CD4-positive, alpha-beta T cell treated with Interferon alpha-2 for 1 hour (primary cell): ENCODE results near the gene GFY.
A peak's percentile ranks its signal among the peaks of the same experiment; 100 is the strongest.
"Not testable (repeated sequence)": the region's sequence is repeated elsewhere in the genome, so short reads cannot be mapped to it uniquely, and the experiment has no call there.

Source experiments
- DNase-seq, 2 donors: peaks; one replicate each; pipeline ENCODE4 v3.0.0-alpha.2; 2020 to 2022

GFY gene

DNA sequence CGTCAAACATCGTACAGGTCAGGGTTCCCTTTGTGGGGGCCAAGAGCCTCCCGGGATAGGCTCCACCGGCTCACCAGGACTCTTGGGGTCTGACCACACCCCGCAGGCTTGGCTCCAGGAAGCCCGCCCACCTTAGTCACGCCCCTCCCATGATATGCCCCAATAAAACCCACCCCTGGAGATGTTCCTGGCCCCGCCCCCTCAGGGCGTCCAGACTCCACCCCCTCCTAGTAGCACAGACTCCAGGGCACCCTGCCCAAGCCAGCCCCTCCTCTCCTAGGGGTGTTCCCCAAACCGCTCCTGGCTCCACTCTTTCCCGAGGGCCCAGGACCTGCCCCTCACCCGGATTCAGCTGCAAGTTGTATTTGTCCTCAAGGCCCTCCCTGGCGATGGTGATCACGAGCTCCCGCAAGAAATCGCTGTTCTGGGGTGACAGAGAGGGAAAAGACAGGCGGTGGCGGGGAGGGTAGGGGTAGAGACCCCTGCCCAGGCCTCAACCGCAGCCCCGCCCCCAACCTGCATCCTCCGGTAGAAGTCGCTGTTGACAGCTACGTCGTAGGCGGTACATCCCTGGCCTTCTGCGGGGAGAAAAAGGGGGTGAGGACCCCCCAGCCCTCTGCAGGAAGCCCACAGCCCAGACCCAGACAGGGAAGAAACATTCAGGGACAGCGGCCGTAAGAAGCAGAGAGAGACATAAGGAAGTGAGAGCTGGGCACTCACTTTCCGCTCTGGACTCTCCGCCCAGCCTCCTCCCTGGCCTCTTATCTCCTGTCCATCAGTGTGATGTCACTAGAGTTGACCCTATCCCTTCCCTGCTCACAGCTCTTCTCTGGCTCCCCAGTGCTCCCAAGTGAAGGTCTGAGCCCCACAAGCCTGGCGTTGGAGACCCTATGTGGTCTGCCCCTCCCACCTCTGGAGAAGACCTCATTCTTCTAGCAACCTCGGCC, 22.6 kb downstream of the GFY start:
- no peak for DNase-seq

DNA sequence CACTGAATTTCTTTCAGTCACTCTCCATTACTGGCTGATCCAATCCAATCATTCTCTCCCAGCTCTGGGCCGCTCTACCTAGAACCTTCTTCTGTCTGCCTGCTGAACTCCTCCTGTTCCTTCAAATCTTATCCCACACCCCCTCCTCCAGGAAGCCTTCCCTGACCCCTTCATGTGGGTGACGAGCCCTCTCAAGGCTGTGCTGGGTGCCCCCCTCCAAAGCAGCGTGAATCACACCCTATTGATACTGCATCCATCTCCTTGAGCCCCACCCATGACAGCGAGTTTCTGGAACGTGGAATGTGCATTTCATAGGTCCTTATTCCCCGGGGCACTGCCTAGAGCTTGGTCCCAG, 23.2 kb downstream of the GFY start:
- no peak for DNase-seq

DNA sequence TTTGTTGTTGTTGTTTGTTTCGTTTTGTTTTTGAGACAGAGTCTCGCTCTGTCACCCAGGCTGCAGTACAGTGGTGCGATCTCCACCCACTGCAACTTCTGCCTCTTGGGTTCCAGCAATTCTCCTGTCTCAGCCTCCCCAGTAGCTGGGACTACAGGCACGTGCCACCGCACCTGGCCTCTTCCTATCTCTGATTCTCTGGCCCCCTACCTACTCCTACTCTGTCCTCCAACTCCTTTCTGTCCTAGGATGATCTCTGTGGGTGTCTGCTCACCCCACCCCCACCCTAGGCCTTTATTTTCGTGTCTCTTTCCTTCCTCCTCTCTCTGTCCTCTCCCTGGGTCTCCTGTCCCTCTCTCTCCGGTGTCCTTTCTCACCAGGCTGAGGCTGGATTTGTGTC, 25.2 kb downstream of the GFY start:
- DNase-seq, result no peak

GRCh38 chr19:49451430-49452181, 26.4 kb downstream of the GFY start, which contains the start of gene PIH1D1:
TSS of gene PIH1D1 (minus strand) at chr19:49451814. CDS start at chr19:49451574, 240 bp downstream.
- DNase-seq, result peak; percentile 98

DNA sequence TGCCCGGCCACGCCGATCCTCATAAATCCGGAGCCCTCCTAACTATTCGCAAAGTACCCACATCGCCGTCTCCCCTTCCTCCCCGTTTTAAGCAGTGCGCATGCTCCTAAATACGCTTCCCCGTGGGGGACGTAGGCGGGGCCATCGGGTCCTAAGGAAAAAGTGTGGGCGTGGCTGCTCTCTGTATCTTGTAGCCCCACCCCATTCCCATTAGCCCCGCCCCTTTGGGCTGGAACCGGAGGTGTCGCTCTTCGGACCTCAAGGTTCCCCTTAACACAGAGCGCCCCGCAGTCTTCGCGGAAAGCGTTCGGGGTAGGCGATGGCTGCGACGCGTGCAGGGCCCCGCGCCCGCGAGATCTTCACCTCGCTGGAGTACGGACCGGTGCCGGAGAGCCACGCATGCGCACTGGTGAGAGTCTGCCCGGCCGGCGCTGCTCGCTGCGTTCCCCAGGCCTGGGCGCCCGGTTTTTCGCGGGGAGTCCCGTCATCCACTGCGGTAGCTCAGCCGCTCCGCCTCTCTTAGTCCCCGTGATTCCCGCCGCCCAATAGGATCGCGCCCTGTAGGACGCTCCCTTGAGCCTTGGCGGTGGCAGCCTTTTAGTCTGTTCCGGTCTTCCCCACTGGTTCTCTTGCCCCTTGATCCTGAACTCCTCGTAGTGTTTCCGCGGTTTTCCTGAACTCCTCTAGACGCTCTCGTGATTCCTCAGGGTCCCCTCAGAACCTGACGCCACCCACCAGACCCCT, 28.0 kb downstream of the GFY start, which contains the start of gene ALDH16A1:
Gene ALDH16A1 (plus strand): TSS at position 213 of the 744 bp plus-strand sequence. CDS start 107 bp downstream, at position 320.
- DNase-seq, result peak; percentile 98

GRCh38 chr19:49453757-49454240, 28.6 kb downstream of the GFY start:
- peak; percentile 28 to 49 for DNase-seq

DNA sequence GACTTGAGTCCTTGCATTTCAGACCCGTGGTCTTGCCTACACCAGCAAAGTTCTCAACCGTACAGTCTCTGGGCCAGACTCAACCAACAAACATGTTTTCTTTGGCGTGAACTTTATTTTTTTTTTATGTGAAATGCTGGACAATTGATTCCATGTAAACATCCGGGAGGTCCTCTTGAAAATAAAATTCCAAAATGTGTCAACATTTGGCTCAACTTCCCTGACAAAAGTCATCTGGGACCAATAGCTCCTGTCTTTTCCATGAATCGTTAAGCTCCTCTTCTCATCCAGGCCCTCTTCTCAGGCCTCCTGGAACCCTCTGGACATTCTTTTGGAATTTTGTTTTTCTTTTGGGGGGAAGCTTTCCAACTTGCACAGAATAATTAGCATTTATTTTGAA, 30.6 kb downstream of the GFY start:
- no peak for DNase-seq

- DNase-seq, result no peak
These were observed 31.1 kb downstream of the GFY start for GRCh38 chr19:49456326-49456725.

DNA sequence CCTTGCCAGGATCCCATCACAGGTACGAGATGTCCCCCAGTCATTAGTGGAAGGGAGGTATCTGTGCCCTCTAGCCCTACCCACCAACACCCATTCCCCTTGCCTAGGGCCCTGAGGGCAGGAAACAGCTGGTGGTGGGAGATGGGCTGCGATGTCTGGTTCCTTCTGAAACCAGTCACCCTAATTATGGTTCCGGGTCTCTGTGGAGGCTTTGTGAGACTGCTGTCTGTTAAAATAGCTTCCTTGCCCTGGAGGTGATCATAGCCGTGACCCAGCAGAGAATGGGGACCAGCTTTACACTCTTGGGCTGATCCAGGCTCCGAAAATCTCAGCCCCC, 33.3 kb downstream of the GFY start:
- no peak for DNase-seq

DNA sequence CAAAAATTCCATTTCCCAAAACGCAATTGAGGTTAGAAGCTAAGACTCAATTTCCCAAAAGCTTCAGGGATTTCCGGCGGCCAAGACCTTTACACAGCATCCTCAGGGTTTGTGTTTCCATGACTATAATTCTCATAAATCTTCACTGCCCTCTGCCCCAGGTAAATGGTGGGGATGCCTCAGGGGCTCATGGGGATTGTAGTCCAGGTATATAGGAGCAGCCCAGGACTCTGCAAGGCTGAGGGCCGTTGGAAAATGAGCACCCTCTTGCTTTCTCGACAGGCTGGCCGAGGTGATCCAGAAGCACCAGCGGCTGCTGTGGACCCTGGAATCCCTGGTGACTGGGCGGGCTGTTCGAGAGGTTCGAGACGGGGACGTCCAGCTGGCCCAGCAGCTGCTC, 34.2 kb downstream of the GFY start:
- DNase-seq, result no peak

GRCh38 chr19:49461130-49461529, 35.9 kb downstream of the GFY start:
- not testable (repeated sequence) for DNase-seq

- DNase-seq, result no peak
These were observed 36.5 kb downstream of the GFY start for GRCh38 chr19:49461656-49462055.

DNA sequence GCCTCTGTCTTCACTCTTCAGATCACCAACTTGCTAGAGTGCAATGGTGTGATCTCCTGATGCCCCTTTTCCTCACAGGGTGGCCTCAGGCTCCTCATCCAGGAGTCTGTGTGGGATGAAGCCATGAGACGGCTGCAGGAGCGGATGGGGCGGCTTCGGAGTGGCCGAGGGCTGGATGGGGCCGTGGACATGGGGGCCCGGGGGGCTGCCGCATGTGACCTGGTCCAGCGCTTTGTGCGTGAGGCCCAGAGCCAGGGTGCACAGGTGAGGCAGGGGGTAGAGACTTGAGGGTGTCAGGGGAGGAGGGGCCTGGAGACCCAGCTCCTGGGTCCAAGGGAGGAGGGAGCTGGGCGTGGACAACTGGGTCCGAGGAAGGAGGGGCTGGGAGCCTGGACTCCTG, 37.3 kb downstream of the GFY start:
- no peak for DNase-seq

- DNase-seq, result no peak
These were observed 39.0 kb downstream of the GFY start for GRCh38 chr19:49463960-49464740.

DNA sequence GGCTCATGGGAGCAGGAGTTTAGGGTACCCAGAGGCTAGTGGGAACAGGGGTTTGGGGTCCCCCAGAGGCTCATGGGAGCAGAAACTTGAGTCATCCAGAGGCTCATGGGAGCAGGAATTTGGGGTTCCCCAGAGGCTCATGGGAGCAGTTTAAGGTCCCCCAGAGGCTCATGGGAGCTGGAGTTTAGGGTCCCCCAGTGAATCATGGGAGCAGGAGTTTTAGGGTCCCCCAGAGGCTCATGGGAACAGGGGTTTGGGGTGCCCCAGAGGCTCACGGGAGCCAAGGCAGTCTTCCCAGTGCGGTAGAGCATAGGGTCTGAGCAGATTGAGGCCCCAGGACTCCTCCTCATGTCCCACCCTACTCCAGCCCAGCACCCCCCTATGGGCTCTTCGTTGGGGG, 40.2 kb downstream of the GFY start:
- no peak for DNase-seq

DNA sequence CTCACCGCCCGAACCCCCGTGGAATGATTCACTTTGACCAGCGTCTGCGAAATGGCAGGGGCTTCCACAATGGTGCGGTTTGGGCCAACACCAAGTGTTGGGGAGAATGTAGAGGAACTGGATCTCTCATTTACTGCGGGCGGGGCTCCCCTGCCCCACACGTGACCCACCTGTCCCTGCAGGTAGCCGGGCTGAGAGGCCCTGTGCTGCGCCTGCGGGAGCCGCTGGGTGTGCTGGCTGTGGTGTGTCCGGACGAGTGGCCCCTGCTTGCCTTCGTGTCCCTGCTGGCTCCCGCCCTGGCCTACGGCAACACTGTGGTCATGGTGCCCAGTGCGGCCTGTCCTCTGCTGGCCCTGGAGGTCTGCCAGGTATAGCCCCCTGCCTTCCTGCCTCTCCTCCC, 43.0 kb downstream of the GFY start:
- DNase-seq, result no peak

DNA sequence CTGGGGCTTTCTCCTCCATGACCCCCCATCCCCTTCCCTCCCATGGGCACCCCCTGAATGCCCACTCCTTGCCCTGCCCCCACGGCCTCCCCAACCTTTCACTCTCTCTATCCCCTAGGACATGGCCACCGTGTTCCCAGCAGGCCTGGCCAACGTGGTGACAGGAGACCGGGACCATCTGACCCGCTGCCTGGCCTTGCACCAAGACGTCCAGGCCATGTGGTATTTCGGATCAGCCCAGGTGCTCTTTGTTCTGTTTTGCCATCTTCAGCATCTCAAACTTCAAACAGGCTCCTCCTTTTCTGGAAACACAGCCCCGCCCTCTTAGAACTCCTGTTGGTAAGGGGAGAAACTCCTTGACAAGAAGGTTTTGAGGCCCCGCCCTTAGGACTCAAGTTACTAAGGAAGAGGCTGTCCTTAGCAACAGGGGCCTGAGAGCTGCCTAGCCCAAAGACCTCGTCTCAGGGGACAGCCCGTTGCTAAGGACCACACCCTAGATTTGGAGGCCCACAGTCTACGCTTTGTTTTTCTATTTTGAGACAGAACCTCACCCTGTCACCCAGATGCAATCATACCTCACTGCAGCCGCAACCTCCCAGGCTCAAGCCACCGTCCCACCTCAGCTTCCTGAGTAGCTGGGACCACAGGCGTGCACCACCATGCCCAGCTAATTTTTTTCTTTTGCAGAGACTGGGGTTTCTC, 43.7 kb downstream of the GFY start:
- DNase-seq, result peak; percentile 98

DNA sequence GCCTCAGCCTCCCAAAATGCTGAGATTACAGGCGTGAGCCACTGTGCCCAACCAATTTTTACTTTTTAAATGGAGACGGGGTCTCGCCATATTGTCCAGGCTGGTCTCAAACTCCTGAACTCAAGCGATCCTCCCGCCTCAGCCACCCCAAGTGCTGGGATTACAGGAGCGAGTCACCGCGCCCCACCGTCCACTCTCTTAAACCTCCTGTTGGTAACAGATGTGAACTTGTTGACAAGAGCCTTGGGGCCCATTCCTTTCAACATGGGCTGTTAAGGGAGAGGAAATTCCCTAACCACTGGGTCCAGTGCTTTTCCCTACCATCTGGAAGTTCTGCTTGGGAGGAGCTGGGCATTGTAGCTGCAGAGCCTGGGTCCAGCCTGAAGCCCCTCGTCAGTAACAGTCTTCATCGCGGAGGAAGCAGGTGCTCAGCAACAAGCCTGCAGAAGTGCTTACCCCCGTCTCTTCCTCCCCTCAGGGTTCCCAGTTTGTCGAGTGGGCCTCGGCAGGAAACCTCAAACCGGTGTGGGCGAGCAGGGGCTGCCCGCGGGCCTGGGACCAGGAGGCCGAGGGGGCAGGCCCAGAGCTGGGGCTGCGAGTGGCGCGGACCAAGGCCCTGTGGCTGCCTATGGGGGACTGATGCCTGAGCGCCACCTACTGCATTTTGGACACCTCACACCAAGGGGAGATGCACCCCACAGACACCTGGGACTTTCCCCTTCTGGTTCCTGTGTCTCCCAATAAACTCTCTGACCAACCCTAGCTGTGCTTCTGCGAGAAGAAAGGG, 44.8 kb downstream of the GFY start:
- peak; percentile 88 to 94 for DNase-seq

GRCh38 chr19:49470615-49470978, 45.4 kb downstream of the GFY start:
- no peak for DNase-seq

DNA sequence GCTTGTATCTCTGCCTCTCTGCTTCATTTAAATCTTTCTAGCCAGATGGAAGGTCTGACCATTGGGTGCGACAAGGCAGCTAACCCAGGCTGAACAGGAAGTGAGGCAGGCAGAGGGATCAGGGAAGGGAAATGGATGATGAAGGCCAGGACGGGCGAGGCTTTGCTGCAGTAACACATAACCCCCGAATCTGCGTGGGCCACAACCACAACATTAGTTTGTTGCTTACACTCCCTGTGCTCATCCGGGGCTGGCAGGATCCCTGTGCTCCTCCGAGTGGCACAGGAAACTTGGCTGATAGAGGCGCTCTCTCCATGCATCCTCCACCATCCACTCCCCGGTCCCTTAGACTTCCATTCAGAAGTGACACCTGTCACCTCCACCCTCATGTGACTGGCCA, 47.7 kb downstream of the GFY start:
- DNase-seq, result no peak

DNA sequence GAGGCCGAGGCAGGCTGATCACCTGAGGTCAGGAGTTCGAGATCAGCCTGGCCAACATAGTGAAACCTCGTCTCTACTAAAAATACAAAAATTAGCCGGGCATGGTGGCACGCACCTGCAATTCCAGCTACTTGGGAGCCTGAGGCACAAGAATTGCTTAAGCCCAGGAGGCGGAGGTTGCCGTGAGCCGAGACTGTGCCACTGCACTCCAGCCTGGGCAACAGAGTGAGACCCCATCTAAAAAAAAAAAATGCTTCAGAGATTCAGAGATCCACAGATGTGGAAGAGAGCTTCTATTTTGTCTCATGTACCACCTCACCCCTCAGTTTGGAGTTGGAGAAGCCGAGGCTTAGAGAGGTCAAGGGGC, 48.3 kb downstream of the GFY start:
- DNase-seq, result not testable (repeated sequence)
